ENCODE results near the gene TIMM44.
"Not testable (repeated sequence)": the region's sequence is repeated elsewhere in the genome, so short reads cannot be mapped to it uniquely, and the experiment has no call there.

The TIMM44 gene

DNA sequence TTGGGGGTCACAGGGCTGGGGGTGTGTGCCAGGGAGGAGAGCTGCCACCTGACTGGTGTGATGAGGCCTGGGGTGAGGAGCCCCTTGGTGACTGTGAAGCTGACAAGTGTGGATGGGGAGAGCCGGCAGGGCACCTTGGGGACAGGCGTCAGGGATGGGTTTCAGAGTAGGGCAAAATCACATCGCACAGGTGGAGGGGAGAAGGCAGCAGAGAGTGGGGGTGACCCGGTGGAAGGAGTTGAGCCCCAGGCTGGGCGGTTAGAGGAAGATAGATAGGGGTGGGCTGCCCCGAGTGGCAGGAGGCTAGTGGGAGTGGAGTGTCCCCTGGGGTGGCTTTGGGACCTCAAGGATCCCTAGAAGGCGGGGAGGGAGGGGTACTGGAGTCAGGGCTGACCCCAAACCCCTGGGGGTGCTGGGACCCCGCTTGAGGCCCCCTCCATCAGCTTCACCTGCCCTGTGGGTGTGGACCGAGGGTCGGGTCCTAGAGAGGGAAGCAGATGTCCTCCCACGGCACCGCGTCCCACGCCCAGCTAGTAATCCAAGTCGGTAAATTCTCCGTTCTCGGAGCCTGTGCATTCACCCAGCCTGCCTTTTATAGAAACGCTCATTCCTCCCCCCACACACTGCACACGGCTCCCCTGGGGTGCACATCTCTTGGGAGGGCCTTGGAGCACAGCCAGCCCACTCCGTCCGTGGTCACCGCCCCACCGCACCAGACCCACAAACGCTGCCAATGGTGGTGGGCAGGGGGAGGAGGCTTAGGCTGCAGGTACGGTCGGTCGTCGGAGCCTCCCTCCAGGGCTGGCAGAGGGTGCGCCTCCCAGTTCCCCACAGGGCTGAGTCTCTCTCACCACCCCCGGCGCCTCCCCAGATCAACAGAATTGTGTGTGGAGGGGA is 19.9 kb downstream of the TIMM44 start:
- no peak for DNase-seq

DNA sequence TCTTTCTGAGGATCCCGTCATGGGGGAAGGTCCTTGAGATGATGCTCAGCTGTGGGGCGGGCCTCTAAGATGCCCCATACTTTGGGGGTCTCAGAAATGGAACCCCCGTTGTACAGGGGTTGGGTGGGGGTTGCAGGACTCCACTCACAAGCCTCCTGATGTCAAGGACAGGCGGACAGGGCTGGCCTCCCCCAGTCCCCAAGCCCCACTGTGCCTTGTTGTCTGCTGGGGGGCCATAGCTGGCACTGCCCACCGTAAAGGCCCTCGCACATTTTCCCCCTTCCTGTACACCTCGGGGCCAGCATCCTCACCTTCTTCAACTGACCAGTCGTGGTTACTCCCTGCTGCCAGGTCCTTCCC is 20.6 kb downstream of the TIMM44 start:
- no peak for DNase-seq

DNA sequence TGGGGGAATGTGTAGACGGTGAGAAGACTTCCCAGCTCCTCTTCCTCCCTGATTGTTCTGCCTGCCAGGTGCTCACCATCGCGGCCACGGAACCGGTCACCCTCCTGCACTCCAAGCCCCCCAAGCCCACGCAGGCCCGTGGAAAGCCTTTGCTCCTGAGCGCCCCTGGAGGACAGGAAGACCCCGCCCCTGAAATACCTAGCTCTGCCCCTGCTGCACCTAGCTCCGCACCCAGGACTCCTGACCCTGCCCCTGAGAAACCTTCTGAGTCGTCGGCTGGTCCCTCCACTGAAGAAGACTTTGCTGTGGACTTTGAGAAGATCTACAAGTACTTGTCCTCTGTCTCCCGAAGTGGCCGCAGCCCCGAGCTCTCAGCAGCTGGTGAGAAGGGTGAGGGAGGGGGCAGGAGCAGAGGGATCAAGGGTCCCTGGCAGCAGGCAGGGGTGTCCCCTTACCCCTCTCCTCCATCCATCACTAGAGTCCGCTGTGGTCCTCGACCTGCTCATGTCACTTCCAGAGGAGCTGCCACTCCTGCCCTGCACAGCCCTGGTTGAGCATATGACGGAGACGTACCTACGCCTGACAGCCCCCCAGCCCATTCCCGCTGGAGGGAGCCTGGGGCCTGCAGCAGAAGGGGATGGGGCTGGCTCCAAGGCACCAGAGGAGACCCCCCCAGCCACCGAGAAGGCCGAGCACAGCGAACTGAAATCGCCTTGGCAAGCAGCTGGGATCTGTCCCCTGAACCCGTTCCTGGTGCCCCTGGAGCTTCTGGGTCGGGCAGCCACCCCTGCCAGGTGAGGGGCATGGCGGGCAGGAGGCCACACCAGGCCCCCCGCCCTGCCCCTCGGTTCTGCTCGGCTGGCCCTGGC is 21.3 kb downstream of the TIMM44 start:
- DNase-seq: no peak

DNA sequence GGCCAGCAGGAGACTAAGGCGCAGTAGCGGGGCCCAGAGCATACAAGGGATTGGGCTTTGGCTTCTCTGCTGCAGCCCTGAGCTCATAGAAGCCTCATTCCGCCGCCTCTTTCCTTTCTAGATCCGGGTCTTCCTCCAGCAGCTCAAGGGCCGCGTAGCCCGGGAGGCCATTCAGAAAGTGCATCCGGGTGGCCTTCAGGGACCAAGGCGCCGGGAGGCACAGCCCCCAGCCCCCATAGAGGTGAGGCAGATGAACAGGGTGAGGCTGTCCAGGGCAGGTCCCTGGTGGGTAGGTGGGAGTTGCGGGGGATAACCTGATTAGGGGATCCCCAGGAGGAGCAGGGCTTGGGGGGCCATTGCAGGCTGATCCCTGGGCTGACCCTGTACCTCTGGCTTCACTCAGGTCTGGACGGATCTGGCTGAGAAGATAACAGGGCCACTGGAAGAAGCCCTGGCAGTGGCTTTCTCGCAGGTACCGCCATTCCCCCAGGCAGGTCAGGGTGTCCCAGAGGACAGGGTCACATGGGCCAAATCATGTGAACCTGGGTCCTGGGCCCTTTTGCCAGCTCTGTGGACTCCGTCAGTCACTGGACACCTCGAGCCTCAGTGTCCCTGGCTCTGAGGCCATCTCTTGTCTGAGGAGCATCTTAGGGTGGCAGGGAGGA is 22.0 kb downstream of the TIMM44 start:
- DNase-seq: no peak

DNA sequence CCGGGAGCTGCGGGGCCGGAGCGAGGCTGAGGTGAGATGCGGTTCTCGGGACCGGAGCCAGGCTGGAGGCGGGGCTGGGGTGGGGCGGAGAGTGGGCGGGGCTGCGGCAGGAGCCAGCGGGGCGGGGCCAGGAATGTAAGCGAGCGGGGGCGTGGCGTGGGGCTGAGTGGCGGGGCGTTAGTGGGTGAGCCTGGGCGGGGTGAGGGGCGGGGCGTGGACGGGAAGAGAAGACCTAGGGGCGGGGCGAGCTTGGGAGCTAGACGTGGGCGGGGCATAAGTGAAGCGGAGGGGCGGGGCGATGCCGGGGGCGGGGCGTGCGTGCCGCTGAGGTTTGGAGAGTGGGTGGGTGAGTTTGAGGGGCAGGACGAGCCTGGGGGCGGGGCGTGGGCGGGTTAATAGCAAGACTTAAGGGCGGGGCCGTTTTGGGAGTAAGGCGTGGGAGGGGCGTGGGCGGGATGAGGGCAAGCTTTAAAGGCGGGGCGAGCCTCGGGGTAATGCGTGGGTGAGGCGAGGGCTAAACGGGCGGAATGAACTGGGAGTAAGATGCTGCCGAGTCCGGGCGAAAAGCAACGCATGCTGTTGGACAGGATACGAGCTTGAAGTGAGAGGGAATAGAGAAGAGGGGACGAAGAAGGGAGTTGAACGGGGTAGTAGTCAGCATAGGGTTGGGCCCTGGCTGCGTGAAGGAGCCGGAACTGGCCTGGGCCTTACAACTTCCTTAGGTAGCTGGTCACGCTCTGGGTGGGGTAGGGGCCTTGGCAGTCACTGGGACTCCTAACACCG is 22.8 kb downstream of the TIMM44 start:
- DNase-seq: peak; percentile 100

DNA sequence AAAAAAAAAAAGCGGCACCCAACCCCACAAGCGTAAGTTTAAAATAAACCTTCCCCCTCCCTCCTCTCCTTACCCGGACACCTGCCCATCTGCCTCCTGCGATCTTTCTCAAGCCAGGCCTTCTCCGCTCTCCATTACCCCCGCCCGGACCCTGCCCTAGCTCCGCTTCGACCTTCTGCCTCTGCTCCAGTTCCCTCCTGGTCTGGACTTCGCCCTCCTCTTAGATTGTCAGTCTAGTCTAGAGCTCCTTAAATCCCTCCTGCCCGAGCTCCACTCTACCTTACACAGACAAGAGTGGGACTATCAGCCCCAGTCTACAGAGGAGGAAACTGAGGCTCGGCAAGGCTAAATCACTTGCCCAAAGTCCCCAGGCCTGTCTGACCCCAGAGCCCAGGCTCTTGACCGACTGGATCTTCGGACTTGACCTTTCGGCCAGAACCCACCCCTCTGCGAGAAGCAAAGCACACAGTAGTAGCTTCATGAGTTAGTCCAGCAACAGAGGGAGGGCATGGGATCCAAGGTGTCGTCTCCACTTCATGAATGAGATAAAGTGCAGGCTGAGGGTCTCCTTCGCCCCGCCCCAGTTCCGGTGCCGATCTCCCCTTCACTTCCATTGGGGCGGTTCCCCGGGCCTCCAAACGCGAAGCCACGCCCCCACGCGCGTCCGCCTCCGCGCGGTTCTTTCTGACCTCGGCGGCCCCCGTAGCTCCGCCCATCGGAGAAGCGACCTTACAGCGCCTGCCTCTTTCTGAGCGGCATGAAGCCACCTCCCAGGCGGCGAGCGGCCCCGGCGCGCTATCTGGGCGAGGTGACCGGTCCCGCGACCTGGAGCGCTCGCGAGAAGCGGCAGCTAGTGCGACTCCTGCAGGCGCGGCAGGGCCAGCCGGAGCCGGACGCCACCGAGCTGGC is 23.6 kb downstream of the TIMM44 start, which contains the start of gene SNAPC2:
Gene SNAPC2 (plus strand): TSS at position 729 of the 909 bp plus-strand sequence. CDS start 29 bp downstream, at position 758.
- peak; percentile 98 for DNase-seq

DNA sequence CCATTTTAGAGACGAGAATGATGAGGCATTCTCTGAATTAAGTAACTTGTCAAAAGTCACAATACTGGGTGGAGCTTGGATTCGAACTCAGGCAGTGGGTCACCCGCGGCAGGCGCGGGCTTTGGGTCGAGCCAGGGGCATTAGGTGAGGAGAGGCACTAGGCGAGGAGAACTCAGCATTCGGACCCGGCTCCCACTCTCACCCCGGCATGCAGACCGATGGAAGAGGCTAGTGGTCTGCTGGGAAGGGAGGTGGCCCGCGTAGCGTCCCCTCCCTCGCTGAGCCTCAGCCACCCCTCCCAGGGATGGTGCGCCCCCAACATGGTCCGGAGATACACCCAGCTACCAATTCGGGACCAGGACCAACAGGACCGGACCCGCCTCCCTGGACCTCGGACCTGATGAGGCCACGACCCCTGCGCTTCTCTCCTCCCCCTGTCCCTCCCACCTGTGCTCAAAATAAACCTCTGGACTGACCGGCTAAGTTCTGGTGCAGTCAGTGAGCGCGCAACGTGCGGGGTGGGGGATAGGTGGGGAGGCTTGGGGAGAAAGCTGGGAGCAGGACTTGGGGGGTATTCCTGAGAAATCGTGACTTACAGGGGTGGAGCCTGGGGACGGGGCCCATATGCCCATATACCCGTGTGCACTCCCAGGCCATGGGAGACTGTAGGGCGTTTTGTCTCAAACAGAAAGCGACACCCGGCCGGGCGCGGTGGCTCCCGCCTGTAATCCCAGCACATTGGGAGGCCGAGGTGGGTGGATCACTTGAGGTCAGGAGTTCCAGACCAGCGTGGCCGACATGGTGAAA is 24.6 kb downstream of the TIMM44 start:
- DNase-seq: no peak

DNA sequence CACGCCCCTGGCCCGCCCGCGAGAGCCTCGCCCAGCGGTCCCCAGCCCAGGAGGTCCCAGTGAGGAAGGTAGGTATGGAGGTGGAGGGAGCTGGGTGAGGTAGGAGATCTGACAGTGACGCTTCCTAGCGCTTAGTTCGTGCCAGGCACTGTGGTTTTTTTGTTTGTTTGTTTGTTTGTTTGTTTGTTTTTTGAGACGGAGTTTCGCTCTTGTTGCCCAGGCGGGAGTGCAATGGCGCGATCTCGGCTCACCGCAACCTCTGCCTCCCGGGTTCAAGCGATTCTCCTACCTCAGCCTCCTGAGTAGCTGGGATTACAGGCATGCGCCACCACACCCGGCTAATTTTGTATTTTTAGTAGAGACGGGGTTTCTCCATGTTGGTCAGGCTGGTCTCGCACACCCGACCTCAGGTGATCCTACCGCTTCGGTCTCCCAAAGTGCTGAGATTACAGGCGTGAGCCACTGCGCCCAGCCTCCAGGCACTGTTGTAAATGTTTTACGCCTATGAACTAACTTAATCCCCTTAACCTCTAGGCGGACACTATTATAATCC is 25.3 kb downstream of the TIMM44 start:
- not testable (repeated sequence) for DNase-seq

DNA sequence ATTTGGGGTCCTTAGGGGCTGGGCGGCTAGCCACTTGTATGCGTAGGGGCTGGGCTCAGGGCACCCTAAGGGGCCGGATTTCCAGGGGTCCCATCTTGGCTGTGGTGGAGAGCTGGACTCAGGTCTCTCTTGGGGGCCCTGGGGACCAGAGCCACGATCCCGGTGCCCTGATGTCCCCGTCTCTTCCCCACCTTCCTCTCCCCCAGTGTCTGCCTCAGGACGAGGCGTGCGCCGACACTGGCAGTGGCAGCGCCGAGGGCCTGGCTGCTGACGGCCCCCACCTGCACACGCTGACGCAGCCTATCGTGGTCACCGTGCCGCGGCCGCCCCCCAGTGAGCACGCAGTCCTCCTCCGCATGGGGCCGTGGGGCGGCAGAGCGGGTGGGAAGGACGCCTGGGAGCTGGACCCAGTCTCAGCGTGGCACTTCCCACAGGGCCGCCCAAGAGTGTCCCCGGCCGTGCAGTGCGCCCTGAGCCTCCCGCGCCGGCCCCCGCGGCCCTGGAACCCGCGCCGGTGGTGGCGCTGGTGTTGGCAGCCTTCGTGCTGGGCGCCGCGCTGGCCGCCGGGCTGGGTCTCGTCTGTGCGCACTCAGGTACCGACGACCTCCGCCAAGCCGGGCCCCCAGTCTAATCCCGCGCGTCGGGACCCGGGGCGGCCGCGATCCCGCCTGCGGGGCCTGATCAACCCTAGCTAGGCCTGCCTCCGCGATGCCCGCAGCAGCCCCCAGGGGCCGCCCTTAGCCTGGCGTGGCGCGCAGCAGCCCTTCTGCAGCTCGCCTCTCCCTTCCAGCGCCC is 26.0 kb downstream of the TIMM44 start:
- no peak for DNase-seq

DNA sequence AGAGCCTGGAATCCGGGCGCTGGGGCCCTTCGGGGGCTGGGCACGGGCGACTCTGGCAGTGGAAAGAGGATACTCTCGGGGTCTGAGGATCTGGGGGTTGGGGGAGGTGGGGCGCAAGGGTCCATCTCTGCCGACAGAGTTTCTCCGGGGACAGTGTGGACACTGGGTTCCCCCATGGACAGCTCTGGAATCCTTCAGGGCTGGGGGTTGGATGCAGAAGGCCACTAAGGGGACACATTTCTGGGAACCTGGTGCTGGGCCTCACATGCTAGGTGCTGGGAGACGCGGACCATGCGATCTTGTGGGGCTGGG is 26.6 kb downstream of the TIMM44 start:
- DNase-seq: no peak

DNA sequence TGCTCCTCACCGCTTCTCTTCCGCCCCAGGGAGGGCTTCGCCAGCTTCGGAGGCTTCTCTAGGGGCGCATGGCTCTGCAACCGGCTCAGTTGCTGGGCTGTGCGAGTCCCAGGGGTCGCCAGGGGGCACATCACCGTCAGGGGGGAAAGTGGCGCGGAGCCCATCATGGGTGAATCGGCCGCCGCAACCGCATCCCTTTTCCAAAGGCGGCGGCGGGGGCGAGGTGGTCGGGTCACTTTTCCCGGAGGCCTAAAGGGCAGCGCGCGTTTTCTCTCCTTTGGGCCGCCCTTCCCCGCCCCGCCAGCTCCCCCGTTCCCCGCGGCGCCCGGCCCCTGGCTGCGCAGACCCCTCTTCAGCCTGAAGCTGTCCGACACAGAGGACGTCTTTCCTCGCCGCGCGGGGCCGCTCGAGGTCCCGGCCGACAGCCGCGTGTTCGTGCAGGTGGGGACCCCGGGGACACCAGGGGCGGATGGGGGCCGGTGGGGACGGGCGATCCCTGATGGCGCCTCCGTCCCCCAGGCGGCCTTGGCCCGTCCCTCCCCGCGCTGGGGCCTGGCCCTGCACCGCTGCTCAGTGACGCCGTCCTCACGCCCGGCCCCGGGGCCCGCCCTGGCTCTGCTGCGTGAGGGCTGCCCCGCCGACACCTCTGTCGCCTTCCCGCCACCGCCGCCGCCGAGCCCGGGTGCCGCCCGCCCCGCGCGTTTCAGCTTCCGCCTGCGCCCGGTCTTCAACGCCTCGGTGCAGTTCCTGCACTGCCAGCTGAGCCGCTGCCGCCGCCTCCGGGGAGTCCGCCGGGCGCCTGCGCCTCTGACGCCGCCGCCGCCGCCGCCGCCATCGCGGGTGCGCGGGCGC is 27.1 kb downstream of the TIMM44 start:
- no peak for DNase-seq

DNA sequence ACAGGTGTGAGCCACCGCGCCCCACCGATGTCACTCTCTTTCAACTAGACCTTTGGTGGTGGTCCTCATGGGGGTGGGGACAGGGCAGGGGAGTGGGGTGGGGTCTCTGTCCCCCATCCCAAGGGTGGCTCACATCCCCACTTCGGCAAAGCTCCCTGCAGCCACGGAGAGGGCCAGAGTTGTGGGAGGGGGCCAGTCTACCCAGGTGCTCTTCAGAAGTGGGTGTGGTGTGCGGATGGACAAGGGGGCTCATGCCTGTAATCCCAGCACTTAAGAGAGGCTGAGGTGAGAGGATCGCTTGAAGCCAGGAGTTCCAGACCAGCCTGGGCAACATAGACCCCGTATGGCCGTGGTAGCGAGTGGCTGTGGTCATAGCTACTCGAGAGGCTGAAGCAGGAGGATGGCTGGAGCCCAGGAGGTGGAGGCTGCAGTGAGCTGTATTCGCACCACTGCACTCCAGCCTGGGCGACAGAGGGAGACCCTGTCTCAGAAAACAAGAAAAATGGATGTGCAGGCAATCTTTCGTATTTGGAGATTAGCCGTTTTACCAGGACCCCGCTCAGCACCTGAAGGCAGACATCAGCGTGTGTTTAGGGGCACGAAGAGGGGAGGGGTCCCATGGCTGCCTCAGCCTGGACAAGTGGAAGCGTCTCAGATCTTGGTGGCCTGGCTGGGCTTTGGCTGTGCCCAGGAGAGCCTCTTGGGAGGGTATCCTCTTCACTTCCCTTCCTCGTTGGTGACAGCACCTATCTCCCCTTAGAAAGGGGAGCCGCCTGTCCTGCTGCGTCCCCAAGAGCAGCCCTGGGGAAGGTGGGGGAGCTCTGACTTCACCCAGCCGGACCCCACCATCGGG is 28.0 kb downstream of the TIMM44 start:
- DNase-seq: no peak

DNA sequence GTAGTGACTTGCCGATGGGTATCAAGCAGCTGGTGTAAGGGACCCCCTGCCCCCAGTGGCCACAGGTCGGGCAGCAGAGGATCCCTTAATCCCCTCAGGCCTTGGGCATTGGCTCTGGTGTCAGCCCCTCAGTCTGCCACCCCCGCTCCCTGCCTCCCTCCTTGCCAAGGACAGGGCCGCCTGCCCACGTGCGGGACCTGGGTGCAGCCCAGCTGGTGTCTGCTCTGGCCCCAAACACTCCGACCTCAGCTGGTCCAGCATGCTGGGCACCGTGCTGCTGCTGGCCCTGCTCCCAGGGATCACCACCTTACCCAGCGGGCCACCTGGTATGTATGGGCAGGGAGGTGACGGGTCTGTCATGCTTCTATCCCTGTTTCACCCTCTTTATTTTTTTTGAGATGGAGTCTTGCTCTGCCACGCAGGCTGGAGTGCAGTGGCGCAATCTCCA is 28.8 kb downstream of the TIMM44 start, which contains the start of gene TGFBR3L:
Gene TGFBR3L (plus strand): TSS at position 233 of the 448 bp plus-strand sequence.
- DNase-seq: no peak

DNA sequence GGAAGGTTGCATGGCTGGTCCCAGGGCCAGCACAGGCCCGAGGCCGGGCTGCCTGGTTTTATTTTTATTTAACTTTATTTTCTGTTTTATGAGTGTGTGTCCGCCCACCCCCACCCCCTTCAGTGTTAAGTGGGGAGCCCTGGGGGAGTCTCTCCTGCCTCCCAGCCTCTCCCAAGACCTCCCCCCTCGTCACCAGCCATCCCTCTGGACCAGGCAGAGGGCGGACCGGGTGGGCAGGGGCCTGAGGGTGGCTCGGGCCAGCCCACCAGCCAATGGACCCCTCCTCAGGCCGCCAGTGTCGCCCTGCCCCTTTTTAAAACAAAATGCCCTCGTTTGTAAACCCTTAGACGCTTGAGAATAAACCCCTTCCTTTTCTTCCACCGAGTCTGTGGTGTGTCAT is 29.4 kb downstream of the TIMM44 start:
- DNase-seq: no peak

DNA sequence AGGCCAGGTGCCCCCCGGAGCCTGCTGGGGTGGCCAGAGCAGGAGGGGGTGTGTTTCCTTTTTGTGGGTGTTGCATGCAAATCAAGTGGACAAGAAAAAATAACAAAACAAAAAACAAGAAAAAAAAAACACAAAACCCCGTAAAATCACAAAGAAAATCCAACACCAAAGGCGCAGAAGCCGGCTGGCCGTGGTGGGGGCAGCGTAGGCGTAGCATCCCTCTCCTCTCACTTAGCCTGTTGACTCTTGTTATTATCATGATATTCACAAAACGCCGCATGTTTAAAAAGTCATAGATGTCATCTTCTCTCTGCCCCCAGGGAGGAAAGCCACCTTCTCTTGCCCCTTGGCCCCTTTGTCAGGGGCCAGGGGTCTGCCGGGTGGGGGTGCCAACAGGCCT is 29.8 kb downstream of the TIMM44 start:
- no peak for DNase-seq

DNA sequence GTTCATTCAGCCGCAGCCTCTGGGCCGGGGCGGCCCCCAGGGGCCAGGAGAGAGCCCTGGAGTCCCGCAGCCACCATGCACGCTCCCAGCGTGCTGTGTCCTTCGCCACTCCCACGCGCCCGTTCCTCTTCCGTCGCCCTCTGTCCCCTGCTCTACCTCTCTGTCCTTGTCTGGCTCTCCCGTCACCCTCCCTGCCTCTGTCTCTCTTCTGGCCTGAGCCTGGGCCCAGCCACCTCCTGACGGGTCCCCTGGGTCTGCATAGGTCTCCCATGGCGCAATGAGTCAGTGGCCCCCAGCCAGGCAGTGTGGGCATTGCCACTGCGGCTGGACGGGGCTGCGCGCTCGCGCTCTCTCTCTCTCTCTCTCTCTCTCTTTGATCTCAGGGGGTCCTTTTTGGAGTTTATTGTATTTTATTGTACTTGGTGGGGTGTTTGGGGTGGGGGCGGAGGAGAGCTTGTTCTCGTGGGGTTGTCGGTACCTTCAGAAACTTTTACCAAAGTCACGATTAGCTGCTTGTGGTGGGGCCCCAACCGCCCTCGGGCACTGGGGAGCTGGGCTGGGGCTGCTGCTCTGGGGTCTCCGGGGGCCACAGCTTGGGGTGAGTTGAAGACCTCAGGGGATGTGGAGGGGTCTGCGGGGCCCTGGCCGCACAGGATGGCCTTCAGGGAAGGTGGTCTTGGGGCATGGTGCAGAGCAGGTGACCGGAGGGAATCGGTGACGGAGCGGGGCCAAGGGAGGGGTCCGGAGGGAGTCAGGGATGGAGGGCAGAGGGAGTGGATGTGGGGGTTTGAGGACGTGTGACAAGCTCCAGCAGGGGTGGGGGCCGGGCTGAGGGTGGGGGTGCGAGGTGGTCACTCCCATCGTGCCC is 30.5 kb downstream of the TIMM44 start:
- no peak for DNase-seq
